Measurements from ENCODE around the gene RTTN. TPM values are rescaled to one million over a fixed set of nuclear protein-coding genes. Genes with fewer than 3 reads are reported as not detected.

Gene RTTN
- total and polyA plus RNA-seq, 5 experiments from 2014 or later: 2.6 to 26.6 (median 4.8) TPM

- H3K36me3 Mint-ChIP-seq: peaks cover 6 to 63% (median 23%) of the 10 kb centered on the region in 3 donors
Observed at GRCh38 chr18:70166668-70167067, 38.8 kb downstream of the RTTN start.

GRCh38 chr18:70165936-70166335 is 39.6 kb downstream of the RTTN start:
- DNase-seq (no peak), ATAC-seq (no peak)
- peaks cover 11 to 66% (median 30%) of the 10 kb centered on the region in 3 donors for H3K36me3 Mint-ChIP-seq
- peaks cover 0 to 3% (median 0%) of the 10 kb centered on the region in 9 donors for H3K9me3 Mint-ChIP-seq
- H3K4me3 Mint-ChIP-seq: no peak overlapping the region
- peak overlapping the region in 3 of 10 donors; percentile 30 to 48 (median 36) for H3K27ac Mint-ChIP-seq
- peaks cover 0 to 7% (median 4%) of the 10 kb centered on the region in 4 donors for H3K4me1 Mint-ChIP-seq
- POLR2A ChIA-PET: no interaction called here
- no peaks in the 10 kb centered on the region for H3K27me3 Mint-ChIP-seq

More at GRCh38 chr18:70166668-70167067, 38.8 kb downstream of the RTTN start:
- POLR2A ChIA-PET: no interaction called here
- no peaks in the 10 kb centered on the region for H3K27me3 Mint-ChIP-seq
- no peak overlapping the region for H3K4me3 Mint-ChIP-seq
- DNase-seq (no peak), ATAC-seq (no peak)
- peaks cover 0 to 7% (median under 1%) of the 10 kb centered on the region in 4 donors for H3K4me1 Mint-ChIP-seq
- peak overlapping the region in 2 of 10 donors; percentile 16 to 51 for H3K27ac Mint-ChIP-seq
- peaks cover 0 to 3% (median 0%) of the 10 kb centered on the region in 9 donors for H3K9me3 Mint-ChIP-seq

GRCh38 chr18:70160073-70160678 is 45.3 kb downstream of the RTTN start:
- Mint-ChIP-seq H3K36me3 (peaks cover 26 to 85% (median 71%) of the 10 kb centered on the region in 3 donors), H3K27ac (no peak overlapping the region), H3K4me1 (peaks cover 9 to 29% (median 14%) of the 10 kb centered on the region in 4 donors), H3K27me3 (no peaks in the 10 kb centered on the region), H3K9me3 (peaks cover 0 to 3% (median 0%) of the 10 kb centered on the region in 9 donors), H3K4me3 (no peak overlapping the region)
- POLR2A ChIA-PET: no interaction called here
- DNase-seq (no peak), ATAC-seq (no peak)

GRCh38 chr18:70158992-70159717 is 46.3 kb downstream of the RTTN start:
- POLR2A ChIA-PET: no interaction called here
- Mint-ChIP-seq H3K27ac (no peak overlapping the region), H3K4me1 (peaks cover 9 to 37% (median 16%) of the 10 kb centered on the region in 4 donors), H3K4me3 (no peak overlapping the region), H3K36me3 (peaks cover 34 to 89% (median 76%) of the 10 kb centered on the region in 3 donors), H3K27me3 (no peaks in the 10 kb centered on the region), H3K9me3 (peaks cover 0 to 3% (median 0%) of the 10 kb centered on the region in 9 donors)
- DNase-seq (no peak), ATAC-seq (no peak)

GRCh38 chr18:70156886-70157285 is 48.6 kb downstream of the RTTN start:
- no peak overlapping the region for H3K27ac Mint-ChIP-seq
- H3K4me3 Mint-ChIP-seq: no peak overlapping the region
- peaks cover 0 to 1% (median 0%) of the 10 kb centered on the region in 9 donors for H3K9me3 Mint-ChIP-seq
- peaks cover 28 to 80% (median 61%) of the 10 kb centered on the region in 3 donors for H3K36me3 Mint-ChIP-seq
- POLR2A ChIA-PET: no interaction called here
- ATAC-seq (no peak), DNase-seq (no peak)
- H3K4me1 Mint-ChIP-seq: peaks cover 10 to 44% (median 18%) of the 10 kb centered on the region in 4 donors
- H3K27me3 Mint-ChIP-seq: no peaks in the 10 kb centered on the region

GRCh38 chr18:70154591-70155194 is 50.8 kb downstream of the RTTN start:
- no peak overlapping the region for H3K27ac Mint-ChIP-seq
- H3K4me1 Mint-ChIP-seq: peaks cover 8 to 33% (median 18%) of the 10 kb centered on the region in 4 donors
- DNase-seq: no peak
- H3K27me3 Mint-ChIP-seq: no peaks in the 10 kb centered on the region
- H3K9me3 Mint-ChIP-seq: no peaks in the 10 kb centered on the region
- peaks cover 17 to 71% (median 46%) of the 10 kb centered on the region in 3 donors for H3K36me3 Mint-ChIP-seq
- no peak overlapping the region for H3K4me3 Mint-ChIP-seq
- POLR2A ChIA-PET: no interaction called here
- ATAC-seq: no peak

- peaks cover 6 to 21% (median 10%) of the 10 kb centered on the region in 4 donors for H3K4me1 Mint-ChIP-seq
- no peak overlapping the region for H3K4me3 Mint-ChIP-seq
- peaks cover 9 to 67% (median 37%) of the 10 kb centered on the region in 3 donors for H3K36me3 Mint-ChIP-seq
- POLR2A ChIA-PET: no interaction called here
- DNase-seq: no peak
- ATAC-seq: no peak
- H3K27ac Mint-ChIP-seq: peak overlapping the region in 2 of 10 donors; percentile 1 to 43
- H3K27me3 Mint-ChIP-seq: no peaks in the 10 kb centered on the region
- no peaks in the 10 kb centered on the region for H3K9me3 Mint-ChIP-seq
Observed at GRCh38 chr18:70151614-70152013, 53.9 kb downstream of the RTTN start.

GRCh38 chr18:70149616-70150301 is 55.7 kb downstream of the RTTN start:
- DNase-seq (no peak), ATAC-seq (no peak)
- H3K27me3 Mint-ChIP-seq: no peaks in the 10 kb centered on the region
- no peak overlapping the region for H3K27ac Mint-ChIP-seq
- peaks cover 7 to 69% (median 35%) of the 10 kb centered on the region in 3 donors for H3K36me3 Mint-ChIP-seq
- POLR2A ChIA-PET: no interaction called here
- H3K4me1 Mint-ChIP-seq: peaks cover 6 to 15% (median 10%) of the 10 kb centered on the region in 4 donors
- H3K4me3 Mint-ChIP-seq: no peak overlapping the region
- H3K9me3 Mint-ChIP-seq: no peaks in the 10 kb centered on the region

- Mint-ChIP-seq H3K9me3 (no peaks in the 10 kb centered on the region), H3K36me3 (peaks cover 9 to 70% (median 40%) of the 10 kb centered on the region in 3 donors), H3K27ac (no peak overlapping the region), H3K4me1 (peaks cover 6 to 11% (median 8%) of the 10 kb centered on the region in 4 donors), H3K4me3 (no peak overlapping the region), H3K27me3 (no peaks in the 10 kb centered on the region)
- ATAC-seq (no peak), DNase-seq (no peak)
- POLR2A ChIA-PET: no interaction called here
Observed at GRCh38 chr18:70149156-70149555, 56.3 kb downstream of the RTTN start.

- H3K27me3 Mint-ChIP-seq: no peaks in the 10 kb centered on the region
- H3K36me3 Mint-ChIP-seq: peaks cover 12 to 74% (median 44%) of the 10 kb centered on the region in 3 donors
- H3K27ac Mint-ChIP-seq: no peak overlapping the region
- no peak for ATAC-seq
- H3K4me1 Mint-ChIP-seq: peaks cover 6 to 11% (median 8%) of the 10 kb centered on the region in 4 donors
- POLR2A ChIA-PET: no interaction called here
- H3K9me3 Mint-ChIP-seq: peaks cover 0 to 1% (median 0%) of the 10 kb centered on the region in 9 donors
- DNase-seq: no peak
- no peak overlapping the region for H3K4me3 Mint-ChIP-seq
Observed at GRCh38 chr18:70148039-70148938, 57.2 kb downstream of the RTTN start.

GRCh38 chr18:70146174-70146573 is 59.3 kb downstream of the RTTN start:
- H3K27me3 Mint-ChIP-seq: no peaks in the 10 kb centered on the region
- peaks cover 0 to 4% (median 0%) of the 10 kb centered on the region in 9 donors for H3K9me3 Mint-ChIP-seq
- no peak overlapping the region for H3K27ac Mint-ChIP-seq
- no peak for ATAC-seq
- peaks cover 0 to 2% (median under 1%) of the 10 kb centered on the region in 4 donors for H3K4me1 Mint-ChIP-seq
- no peak for DNase-seq
- peaks cover 22 to 81% (median 62%) of the 10 kb centered on the region in 3 donors for H3K36me3 Mint-ChIP-seq
- POLR2A ChIA-PET: no interaction called here
- H3K4me3 Mint-ChIP-seq: no peak overlapping the region

GRCh38 chr18:70142001-70142400 is 63.5 kb downstream of the RTTN start:
- DNase-seq (no peak), ATAC-seq (no peak)
- POLR2A ChIA-PET: no interaction called here
- Mint-ChIP-seq H3K27ac (no peak overlapping the region), H3K4me1 (no peaks in the 10 kb centered on the region), H3K27me3 (no peaks in the 10 kb centered on the region), H3K9me3 (peaks cover 0 to 4% (median 0%) of the 10 kb centered on the region in 9 donors), H3K4me3 (no peak overlapping the region), H3K36me3 (peaks cover 26 to 81% (median 51%) of the 10 kb centered on the region in 3 donors)
